DMS 273 treated with DMSO at 0.1 percent for 48 hours (cell line): Measurements from ENCODE around the gene GAK.

Experiments used
- DNase-seq: peaks from one replicate; lab custom pipeline; 2025; lab: John Stamatoyannopoulos, UW

The GAK gene

GRCh38 chr4:888029-888428, 44.1 kb downstream of the GAK start:
- DNase-seq: no peak

GRCh38 chr4:887034-887763, 44.9 kb downstream of the GAK start:
- DNase-seq: no peak

DNA sequence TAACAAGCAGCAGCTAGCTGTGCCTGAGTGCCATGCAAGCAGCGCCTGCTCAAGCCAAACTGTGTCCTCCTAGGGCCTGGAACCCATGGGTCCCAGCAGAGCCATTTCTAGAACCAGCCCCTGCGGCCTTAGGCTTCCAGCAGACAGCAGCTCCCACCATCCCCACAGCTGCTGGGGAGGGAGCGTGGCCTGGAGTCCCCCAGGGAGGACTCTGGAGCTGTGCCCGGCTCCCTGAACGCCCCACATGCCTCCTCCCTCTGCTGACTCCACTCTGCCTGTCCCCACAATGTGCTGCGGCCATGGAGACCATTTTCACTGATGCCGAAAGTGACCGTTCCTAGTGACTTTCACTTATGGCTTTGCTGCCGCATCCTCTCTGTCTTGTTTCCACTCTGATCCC, 45.9 kb downstream of the GAK start:
- DNase-seq: peak; percentile 2

GRCh38 chr4:885353-885752, 46.8 kb downstream of the GAK start:
- DNase-seq: no peak

GRCh38 chr4:884896-885295, 47.2 kb downstream of the GAK start:
- DNase-seq: no peak

GRCh38 chr4:884259-884658, 47.9 kb downstream of the GAK start:
- no peak for DNase-seq

DNA sequence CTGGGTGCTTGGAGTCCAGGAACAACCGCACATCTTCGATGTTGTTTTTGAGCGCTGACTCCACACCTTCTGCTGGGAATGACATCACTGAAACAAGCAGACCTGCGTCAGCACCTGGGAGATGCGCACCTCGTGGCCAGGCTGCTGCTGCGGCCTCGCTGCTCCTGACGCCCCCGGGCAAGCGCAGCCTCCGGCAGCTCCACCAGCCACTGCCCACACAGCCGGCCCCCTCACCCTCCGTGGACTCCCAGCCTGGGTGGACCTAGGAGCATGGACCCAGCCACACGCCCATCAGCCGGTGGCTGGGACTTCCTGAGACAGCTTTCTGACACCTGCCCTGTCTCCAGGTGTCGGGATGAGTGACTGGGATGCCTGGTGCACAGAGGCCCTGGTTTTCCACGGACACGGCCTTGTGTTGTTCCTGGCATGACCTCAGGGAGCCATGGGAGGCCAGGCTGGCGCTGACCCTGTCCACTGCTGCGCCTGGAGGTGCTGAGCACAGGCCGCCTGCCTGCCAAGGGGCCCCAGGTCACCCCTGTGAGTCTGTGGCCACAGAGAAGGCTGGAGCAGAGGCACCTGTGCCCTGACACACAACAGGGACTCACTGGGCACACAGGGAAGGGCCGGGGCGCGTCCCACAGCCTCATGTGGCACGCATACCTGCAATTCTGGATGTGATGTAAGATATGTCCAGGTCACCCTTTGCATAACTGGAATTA, 48.6 kb downstream of the GAK start:
- no peak for DNase-seq

GRCh38 chr4:882646-883045, 49.5 kb downstream of the GAK start:
- DNase-seq: no peak

DNA sequence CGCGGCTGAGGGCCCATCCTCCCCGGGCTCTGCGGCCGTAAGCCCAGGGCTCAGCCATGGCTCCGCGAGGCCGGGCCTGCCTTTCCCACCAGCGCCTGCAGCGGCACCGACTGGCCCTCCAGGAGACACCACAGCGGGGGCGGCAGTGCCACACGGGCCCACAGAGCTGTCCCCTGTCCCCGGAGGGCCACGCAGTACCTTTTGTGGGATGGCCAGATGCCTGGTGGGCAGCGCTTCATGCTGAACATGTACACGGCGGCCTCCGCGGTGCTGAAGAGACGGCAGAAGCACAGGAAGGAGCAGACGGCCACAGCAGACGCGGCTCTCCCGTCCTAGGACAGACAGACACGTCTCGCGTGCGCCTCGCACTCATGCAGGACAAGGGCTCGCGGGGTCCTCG, 50.4 kb downstream of the GAK start:
- DNase-seq: no peak

- no peak for DNase-seq
These were observed 51.3 kb downstream of the GAK start for GRCh38 chr4:880684-881405.

- DNase-seq: no peak
These were observed 52.4 kb downstream of the GAK start for GRCh38 chr4:879729-880077.

- no peak for DNase-seq
These were observed 53.1 kb downstream of the GAK start for GRCh38 chr4:878796-879728.

GRCh38 chr4:877502-877901, 54.6 kb downstream of the GAK start:
- no peak for DNase-seq

DNA sequence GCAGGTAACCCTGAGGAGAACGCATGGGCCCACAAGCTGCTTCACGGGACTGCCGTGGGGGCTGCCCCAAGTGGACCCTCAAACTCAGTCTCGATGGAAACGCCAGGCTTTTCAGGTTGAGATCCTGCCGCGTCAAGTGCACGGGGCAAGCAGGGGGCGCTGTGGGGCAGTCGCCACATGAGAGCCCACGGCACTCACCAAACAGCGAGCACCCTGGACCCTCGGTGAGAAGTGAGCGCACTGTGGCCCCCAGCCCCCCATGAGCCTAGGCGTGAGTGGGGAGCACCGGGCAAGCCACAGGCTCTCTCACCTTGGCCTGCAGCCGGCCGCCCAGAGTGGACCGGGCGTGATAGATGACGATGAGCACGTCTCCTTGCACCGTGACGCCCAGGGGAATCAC, 55.3 kb downstream of the GAK start:
- no peak for DNase-seq

DNA sequence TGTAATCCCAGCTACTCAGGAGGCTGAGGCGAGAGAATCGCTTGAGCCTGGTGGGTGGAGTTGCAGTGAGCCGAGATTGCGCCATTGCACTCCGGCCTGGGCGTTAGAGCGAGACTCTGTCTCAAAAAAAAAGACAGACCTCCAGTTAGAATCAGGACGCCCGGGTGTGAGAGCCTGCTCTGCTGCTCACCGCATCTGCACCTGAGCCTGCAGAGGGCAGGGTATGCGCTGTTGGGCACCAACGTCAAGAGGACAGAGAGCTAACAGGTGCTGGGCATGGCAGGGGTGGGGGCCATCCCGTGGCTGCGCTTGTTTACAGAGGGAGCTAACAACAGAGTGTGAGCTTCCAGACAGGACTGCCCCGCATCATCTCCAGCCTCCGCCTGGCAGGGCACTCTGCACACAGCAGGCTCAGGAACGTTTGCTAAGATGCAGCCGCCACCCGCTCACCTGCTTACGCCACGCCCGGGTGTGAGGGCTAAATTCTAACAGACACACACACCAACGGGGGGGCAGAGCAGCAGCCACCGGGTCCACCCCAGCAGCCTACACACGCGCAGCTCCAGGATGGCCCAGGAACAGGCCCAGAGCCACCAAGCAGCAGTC, 56.2 kb downstream of the GAK start:
- DNase-seq: no peak

DNA sequence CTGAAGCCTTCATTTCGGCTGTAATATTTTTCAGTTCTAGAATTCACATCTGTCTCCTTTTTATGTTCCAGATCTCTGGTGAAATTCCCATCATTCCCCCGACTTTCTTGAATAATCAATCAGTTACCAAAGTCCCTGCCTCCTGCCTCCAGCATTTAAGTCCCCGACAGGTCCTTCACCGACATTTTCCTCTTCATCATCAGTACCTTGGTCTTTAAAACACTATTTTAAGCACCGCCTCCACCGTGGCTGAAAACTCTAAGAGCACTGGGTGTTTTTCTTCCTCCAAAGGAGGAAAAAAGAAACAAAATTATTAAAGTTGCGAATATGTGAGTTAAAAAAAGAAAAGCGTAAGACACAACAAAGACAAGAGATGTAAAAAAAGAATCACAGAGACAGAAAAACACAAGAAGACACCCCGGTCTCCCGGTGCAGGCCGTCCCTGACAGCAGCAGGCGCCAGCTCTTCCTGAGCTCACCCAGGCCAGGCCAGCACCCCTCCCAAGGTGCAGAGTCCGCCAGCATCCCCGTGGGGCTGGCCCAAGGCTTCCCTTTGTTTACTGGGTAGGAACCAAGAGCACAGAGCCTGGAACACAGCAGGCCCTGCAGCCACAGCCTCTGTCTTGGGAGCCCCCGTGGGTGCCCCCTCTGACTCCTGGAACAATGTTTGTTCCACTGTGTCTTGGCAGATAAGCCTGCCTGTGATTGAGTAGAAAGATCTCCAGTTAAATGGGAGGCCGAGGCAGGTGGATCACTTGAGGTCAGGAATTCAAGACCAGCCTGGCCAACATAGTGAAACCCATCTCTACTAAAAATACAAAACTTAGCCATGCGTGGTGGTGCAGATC, 56.9 kb downstream of the GAK start:
- no peak for DNase-seq

GRCh38 chr4:874056-874455, 58.1 kb downstream of the GAK start:
- no peak for DNase-seq

GRCh38 chr4:872241-872981, 59.7 kb downstream of the GAK start:
- DNase-seq: no peak

- no peak for DNase-seq
These were observed 60.6 kb downstream of the GAK start for GRCh38 chr4:871484-871883.

- DNase-seq: no peak
These were observed 61.2 kb downstream of the GAK start for GRCh38 chr4:870951-871350.
